Stomach (tissue), 4 donors: ENCODE data around the gene POGLUT2.

ENCODE experiments used
- CTCF ChIP-seq, 7 experiments: fragments of 450-650 bp in 4 of 7; fragments of 200-600 bp in 3 of 7; sonication (generic) in 3 of 7; IDR thresholded peaks; one replicate each; pipeline ENCODE4 v1.5.1; 2016 to 2019; ENCODE audit warnings: antibody characterized with exemption in 7 of 7, control low read depth in 2 of 7, mild to moderate bottlenecking in 1 of 7
- EP300 ChIP-seq: sonication (generic); formaldehyde crosslinking; IDR thresholded peaks from one replicate; pipeline ENCODE4 v1.6.1; 2017; ENCODE audit warnings: antibody characterized with exemption
- POLR2A ChIP-seq, 4 donors: fragments of 450-650 bp; IDR thresholded peaks; one replicate each; pipeline ENCODE4 v1.6.1; 2016; ENCODE audit warnings: antibody characterized with exemption in 4 of 4, control low read depth in 2 of 4, mild to moderate bottlenecking in 1 of 4, moderate library complexity in 1 of 4
- POLR2AphosphoS5 ChIP-seq, 3 donors: sonication (generic); formaldehyde crosslinking; IDR thresholded peaks; one replicate each; pipeline ENCODE4 v1.6.1; 2016; ENCODE audit warnings: antibody characterized with exemption in 3 of 3

DNA sequence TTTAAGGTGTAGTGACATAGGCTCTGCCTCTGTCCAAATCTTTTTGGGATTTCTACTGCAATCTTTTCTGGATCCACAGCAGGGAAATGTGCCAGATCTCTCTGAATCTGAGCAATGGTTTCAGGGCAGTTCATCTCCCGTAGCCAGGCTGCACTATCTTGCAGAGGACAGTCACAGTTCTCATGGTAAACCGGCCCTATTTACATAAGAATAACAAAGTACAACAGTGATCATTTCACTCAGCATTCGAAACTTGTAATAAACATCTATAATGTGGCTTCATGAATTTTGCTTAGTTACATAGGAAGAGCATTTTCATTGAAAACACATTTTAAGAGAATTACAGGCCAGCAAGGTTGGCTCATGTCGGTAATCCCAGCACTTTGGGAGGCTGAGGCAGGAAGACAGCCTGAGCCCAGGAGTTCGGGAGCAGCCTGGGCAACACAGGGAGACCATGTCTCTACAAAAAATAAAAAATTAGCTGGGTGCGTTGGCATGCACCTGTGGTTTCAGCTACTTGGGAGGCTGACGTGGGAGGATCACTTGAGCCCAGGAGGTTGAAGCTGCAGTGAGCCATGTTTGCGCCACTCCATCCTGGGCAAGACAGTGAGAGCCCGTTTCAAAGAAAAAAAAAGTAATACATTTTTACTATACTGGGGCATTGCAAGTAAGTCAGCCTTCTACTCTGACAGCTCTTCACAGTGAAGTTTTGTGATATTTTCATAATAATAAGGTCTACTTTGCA lies 5.0 kb downstream of the POGLUT2 start:
- TF ChIP-seq POLR2A (IDR thresholded peaks at IDR 0.05) (no peak), CTCF (IDR thresholded peaks at IDR 0.05) (no peak), POLR2AphosphoS5 (IDR thresholded peaks at IDR 0.05) (no peak), EP300 (no peak)
